Pancreas (tissue), 10 donors: ENCODE measurements around the gene GRID1. TPM values are rescaled to one million over a fixed set of nuclear protein-coding genes. Genes with fewer than 3 reads are reported as not detected.

Source experiments
- ATAC-seq, 4 donors: fragments of 200-7000 bp; cut with Tn5 transposase; one replicate each; pipeline versions ENCODE4 v1.8.0 to v1.9.1; 2020; ENCODE audit warnings: mild to moderate bottlenecking in 4 of 4, moderate library complexity in 4 of 4
- DNase-seq, 6 donors: peaks; one replicate each; pipeline ENCODE4 v3.0.0-alpha.2; 2020
- FAIRE-seq: peaks from 2 replicates; lab custom pipeline; 2012; peaks lifted over from hg19 to GRCh38; lab: Jason Lieb, UNC
- H3K27ac ChIP-seq, 4 donors: fragments of 200-600 bp; sonication (generic); 1 replicate in 3 of 4; 2 replicates in 1 of 4; pipeline versions ENCODE4 v1.5.0 to v1.8.0; 2020
- H3K27me3 ChIP-seq, 4 donors: fragments of 200-600 bp; one replicate each; pipeline ENCODE4 v1.8.0; 2021
- H3K36me3 ChIP-seq, 3 donors: fragments of 200-600 bp; sonication (generic) in 1 of 3; one replicate each; pipeline versions ENCODE4 v1.5.0 to v1.8.0; 2020 to 2021
- H3K4me1 ChIP-seq, 3 donors: fragments of 200-600 bp; one replicate each; pipeline ENCODE4 v1.8.0; 2021
- H3K4me3 ChIP-seq, 4 donors: fragments of 200-600 bp; sonication (generic) in 2 of 4; one replicate each; pipeline versions ENCODE4 v1.5.0 to v1.8.0; 2020 to 2021
- H3K9me3 ChIP-seq, 4 donors: fragments of 200-600 bp; one replicate each; pipeline ENCODE4 v1.8.0; 2021
- WGBS, 2 donors: extraction: QIAGEN DNeasy Blood & Tissue Kit; methylation state at CpG; one replicate each; pipeline ENCODE4 v1.1.7; 2013; 5-methylcytosine and 5-hydroxymethylcytosine counted together
- intact Hi-C, 3 donors: fragments of 100-400 bp; cut with DNase I; formaldehyde crosslinking; loops; one replicate each; pipeline versions ENCODE4 v1.11.1 to v1.14.2; 2022
- polyA plus RNA-seq, 2 donors: library from polyadenylated mRNA; stranded (reverse); fragments of 200-250 nt; gene quantifications; one replicate each; pipeline ENCODE4 v1.2.3, GENCODE V29; 2013
- total RNA-seq, 6 donors: library from RNA; stranded (reverse); fragmentation: NEBNext Ultra II Directional in 4 of 6; extraction: Animal tissue kit (Norgen Biotek cat#: 25700) in 4 of 6; gene quantifications; one replicate each; pipeline versions ENCODE4 v1.2.1 to v1.2.4, GENCODE V29; 2021 to 2023
- TF ChIP-seq, protein P1 (sequence below), 4 donors: fragments of 200-600 bp; sonication (generic) in 3 of 4; IDR thresholded peaks; one replicate each; pipeline versions ENCODE4 v1.5.0 to v1.8.0; 2021; ENCODE audit warnings: antibody characterized with exemption in 4 of 4
- donor health status: healthy with polysubstance abuse.
- donor health status: DM: no; HTN: no; CAD: no; lungs with moderate emphysema.
- donor health status: DM: no; HTN: no; CAD: no.
- donor health status: control.
- donor health status: control.
- donor health status: Bipolar disorder and iron deficiency.
- donor health status: DM: yes; HTN: yes; CAD: no.
- donor health status: DM: no; HTN: no; CAD: no.
- donor health status: DM: no; HTN: no; CAD: no.
- donor health status: DM: yes; HTN: yes; CAD: no.

Gene GRID1
- total and polyA plus RNA-seq, 8 donors, result 0.05 to 1.5 (median 0.91) TPM

GRCh38 chr10:86051586-86051985 lies 315.0 kb downstream of the GRID1 start:
- H3K27ac ChIP-seq, result no peak overlapping the region
- no peaks in the 10 kb centered on the region for H3K27me3 ChIP-seq
- no peaks in the 10 kb centered on the region for H3K36me3 ChIP-seq
- ATAC-seq (no peak), FAIRE-seq (no peak), DNase-seq (no peak)
- 36 to 39% methylated on average over 3 of the region's 3 CpGs for WGBS, 2 donors
- H3K4me1 ChIP-seq, result no peaks in the 10 kb centered on the region
- intact Hi-C loops, result no loop called here
- TF ChIP-seq, protein P1, sequence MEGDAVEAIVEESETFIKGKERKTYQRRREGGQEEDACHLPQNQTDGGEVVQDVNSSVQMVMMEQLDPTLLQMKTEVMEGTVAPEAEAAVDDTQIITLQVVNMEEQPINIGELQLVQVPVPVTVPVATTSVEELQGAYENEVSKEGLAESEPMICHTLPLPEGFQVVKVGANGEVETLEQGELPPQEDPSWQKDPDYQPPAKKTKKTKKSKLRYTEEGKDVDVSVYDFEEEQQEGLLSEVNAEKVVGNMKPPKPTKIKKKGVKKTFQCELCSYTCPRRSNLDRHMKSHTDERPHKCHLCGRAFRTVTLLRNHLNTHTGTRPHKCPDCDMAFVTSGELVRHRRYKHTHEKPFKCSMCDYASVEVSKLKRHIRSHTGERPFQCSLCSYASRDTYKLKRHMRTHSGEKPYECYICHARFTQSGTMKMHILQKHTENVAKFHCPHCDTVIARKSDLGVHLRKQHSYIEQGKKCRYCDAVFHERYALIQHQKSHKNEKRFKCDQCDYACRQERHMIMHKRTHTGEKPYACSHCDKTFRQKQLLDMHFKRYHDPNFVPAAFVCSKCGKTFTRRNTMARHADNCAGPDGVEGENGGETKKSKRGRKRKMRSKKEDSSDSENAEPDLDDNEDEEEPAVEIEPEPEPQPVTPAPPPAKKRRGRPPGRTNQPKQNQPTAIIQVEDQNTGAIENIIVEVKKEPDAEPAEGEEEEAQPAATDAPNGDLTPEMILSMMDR (IDR thresholded peaks at IDR 0.05), result no peak
- H3K9me3 ChIP-seq, result no peaks in the 10 kb centered on the region
- H3K4me3 ChIP-seq, result no peak overlapping the region

DNA sequence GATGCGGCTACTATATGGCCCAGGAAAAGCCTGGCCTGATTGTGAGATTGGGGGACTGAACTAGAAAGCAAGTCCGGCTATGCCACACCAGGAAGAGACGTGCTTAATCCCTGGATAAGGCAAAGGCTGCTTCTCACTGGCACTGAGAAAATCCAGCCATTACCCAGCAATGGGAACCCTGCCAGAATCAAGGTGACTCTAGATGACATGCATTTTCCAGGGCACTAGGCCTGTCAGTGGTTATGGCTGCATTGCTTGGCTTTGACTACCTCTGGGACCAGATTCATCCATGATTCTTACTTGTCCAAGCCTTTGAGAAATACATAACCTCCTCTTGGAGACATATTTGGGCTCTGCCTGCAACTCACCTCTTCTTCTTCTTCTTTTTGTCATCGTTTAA lies 317.2 kb downstream of the GRID1 start:
- Histone ChIP-seq H3K36me3 (no peaks in the 10 kb centered on the region), H3K4me1 (no peaks in the 10 kb centered on the region), H3K27me3 (no peaks in the 10 kb centered on the region), H3K9me3 (no peaks in the 10 kb centered on the region), H3K4me3 (no peak overlapping the region), H3K27ac (no peak overlapping the region)
- WGBS, 2 donors, result 84 to 90% methylated on average over 4 of the region's 4 CpGs
- DNase-seq, result no peak
- TF ChIP-seq, protein P1 (IDR thresholded peaks at IDR 0.05), result no peak
- intact Hi-C loops, result no loop called here
- no peak for FAIRE-seq
- no peak for ATAC-seq

GRCh38 chr10:86048973-86049372 lies 317.6 kb downstream of the GRID1 start:
- Histone ChIP-seq H3K27ac (no peak overlapping the region), H3K9me3 (no peaks in the 10 kb centered on the region), H3K27me3 (no peaks in the 10 kb centered on the region), H3K4me3 (no peak overlapping the region), H3K36me3 (no peaks in the 10 kb centered on the region), H3K4me1 (no peaks in the 10 kb centered on the region)
- WGBS, 2 donors, result 81 to 85% methylated on average over 2 of the region's 2 CpGs
- no peak for DNase-seq
- TF ChIP-seq, protein P1 (IDR thresholded peaks at IDR 0.05), result no peak
- no peak for FAIRE-seq
- intact Hi-C loops, result no loop called here
- ATAC-seq, result no peak

DNA sequence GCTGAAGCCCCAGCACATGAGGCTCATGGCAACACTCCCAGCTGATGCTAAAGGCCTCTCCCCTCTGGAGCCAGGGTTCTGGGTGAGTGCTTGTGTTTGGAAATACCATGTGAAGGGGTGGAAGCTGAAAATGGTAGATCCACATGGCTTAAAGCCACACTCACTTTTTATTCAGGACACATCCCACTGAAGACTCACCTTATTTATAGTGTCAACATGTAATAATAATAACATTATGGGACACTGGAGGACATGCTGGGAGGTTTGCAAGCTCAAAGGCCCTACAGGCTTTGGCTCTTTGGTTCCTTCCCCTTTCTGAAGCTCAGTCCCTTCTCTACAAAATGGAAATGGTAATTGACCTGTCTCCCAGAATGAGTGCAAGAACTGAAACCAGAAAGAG lies 318.0 kb downstream of the GRID1 start:
- intact Hi-C loops, result no loop called here
- TF ChIP-seq, protein P1 (IDR thresholded peaks at IDR 0.05), result no peak
- no peak for ATAC-seq
- Histone ChIP-seq H3K4me3 (no peak overlapping the region), H3K27me3 (no peaks in the 10 kb centered on the region), H3K36me3 (no peaks in the 10 kb centered on the region), H3K4me1 (no peaks in the 10 kb centered on the region), H3K27ac (no peak overlapping the region), H3K9me3 (no peaks in the 10 kb centered on the region)
- FAIRE-seq, result no peak
- no peak for DNase-seq

DNA sequence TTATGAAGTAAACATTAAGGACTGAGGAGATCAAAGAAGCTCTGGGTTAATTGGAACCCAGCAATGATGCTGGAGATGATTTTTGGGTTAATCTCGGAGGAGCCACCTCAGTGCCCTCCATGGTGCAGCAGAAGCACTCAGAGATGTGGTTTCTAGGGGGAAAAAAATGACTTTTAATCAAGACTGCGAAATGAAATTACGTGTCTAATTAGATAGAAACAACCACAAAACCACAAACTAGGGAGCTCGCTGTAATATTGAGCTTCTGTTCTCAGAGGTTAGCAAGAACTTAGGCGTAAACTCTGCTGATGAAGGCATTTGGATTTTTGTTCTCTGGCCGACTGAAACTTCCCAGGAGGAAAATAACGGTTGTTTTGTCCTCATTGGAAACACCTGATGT lies 319.0 kb downstream of the GRID1 start:
- no peak for FAIRE-seq
- no peak overlapping the region for H3K27ac ChIP-seq
- 79 to 82% methylated on average over 7 of the region's 7 CpGs for WGBS, 2 donors

More for the DNA sequence above, 319.0 kb downstream of the GRID1 start:
- intact Hi-C loops, result no loop called here
- no peak overlapping the region for H3K4me3 ChIP-seq
- TF ChIP-seq, protein P1 (IDR thresholded peaks at IDR 0.05), result no peak
- DNase-seq (no peak), ATAC-seq (no peak)
- no peaks in the 10 kb centered on the region for H3K4me1 ChIP-seq
- no peaks in the 10 kb centered on the region for H3K36me3 ChIP-seq
- no peaks in the 10 kb centered on the region for H3K9me3 ChIP-seq
- no peaks in the 10 kb centered on the region for H3K27me3 ChIP-seq
